ENCODE results near the gene ATP1A3.

Gene ATP1A3

GRCh38 chr19:41930926-41931592 is 63.0 kb downstream of the ATP1A3 start:
- in situ Hi-C loops (cut with MboI; ENCODE audit: low sequenced_read_pairs): no loop called here

- in situ Hi-C loops (cut with MboI; ENCODE audit: low sequenced_read_pairs): no loop called here
Measured at GRCh38 chr19:41930322-41930722, 63.7 kb downstream of the ATP1A3 start.

- in situ Hi-C loops (cut with MboI; ENCODE audit: low sequenced_read_pairs): no loop called here
Measured at GRCh38 chr19:41929536-41930071, 64.4 kb downstream of the ATP1A3 start.

GRCh38 chr19:41928754-41929535 is 65.1 kb downstream of the ATP1A3 start:
- in situ Hi-C loops (cut with MboI; ENCODE audit: low sequenced_read_pairs): no loop called here

DNA sequence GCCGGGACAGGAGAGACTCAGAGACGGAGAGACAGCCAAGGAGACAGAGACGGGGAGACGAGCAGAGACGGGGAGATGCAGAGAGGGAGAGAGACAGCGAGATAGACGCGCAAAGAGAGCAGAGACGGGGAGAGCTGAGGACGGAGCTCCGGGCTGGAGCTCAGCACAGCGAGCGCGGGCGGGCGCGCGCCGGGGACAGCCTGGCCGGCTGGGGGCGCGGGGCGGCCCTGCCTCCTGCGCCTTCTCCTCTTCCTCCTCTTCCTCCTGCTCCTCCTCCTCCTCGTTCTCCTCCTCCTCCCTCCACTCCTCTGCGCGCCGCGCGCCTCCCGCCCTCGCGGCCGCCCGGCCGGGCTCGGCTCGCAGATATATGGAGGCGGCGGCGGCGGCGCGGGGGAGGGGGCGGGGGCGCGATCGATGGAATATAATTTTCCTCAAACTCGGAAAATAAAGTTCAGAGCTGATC is 65.8 kb downstream of the ATP1A3 start, which contains the start of gene ERFL:
Gene ERFL (minus strand): TSS at position 229 of the 463 bp plus-strand sequence. CDS start 15,530 bp downstream, outside the sequence.
- in situ Hi-C loops (cut with MboI; ENCODE audit: low sequenced_read_pairs): no loop called here

DNA sequence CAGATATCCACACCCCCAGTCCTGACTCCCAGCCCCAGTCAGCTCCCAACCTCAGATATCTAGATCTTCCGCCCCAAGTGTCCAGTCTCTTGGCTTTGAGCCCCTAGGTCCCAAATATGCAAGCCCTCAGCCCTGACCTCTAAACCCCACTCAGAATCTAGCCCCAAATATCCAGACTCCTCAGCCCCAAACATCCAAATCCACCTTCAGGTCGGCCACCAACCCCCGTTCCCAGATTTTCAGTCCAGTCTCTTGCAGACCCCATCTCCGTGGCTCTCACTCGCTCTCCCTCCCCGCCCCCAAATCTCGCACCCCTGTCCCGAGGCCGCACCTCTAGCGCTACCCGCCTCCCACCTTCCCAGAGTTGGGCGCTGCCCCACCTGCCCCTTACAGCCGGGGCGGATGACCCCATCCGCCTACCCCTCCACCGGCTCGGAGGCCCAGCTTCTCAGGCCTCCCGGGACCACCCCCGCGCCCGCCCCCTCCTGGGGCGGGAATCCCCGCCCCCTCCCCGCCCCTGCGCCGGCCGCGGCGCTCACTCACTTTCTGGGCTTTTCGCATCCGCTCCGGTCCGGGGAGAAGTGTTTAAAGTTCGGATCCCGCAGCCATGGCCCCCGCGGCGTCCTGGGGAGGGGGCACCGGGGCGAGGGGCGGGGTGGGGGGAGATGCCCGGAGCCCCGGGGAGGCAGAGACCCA is 66.4 kb downstream of the ATP1A3 start:
- in situ Hi-C loops (cut with MboI; ENCODE audit: low sequenced_read_pairs): no loop called here

DNA sequence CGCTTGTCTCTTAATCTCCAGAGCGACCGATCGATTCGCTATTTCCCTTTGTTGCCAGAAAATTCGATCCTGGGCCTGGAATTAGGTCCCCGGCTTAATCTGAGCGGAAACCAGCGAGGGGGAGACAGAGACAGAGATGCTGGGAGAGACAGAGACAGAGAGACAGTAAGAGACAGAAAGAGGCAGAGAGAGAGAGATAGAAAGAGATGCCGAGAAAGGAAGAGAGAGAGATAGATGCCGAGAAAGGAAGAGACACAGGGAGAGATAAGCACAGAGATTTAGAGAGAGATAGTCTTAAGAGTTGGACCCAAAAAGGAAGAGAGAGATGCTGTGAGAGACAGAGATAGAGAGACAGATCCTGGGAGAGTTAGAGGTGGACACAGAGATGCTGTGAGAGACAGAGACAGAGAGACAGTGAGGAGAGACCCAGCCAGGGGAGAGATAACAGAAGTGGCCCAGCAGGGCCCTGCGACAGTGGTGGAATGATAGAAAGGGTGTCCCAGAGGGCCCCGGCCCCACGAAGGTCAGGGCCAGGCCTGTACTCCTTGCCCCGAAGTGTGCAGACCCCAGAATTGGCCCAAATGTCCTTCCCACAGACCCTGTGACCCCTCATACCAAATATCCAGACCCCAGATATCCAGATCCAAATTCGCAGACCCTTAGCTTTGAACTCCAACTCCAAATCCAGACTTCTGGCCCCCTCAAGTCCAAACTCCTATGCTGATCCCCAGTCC is 67.1 kb downstream of the ATP1A3 start:
- in situ Hi-C loops (cut with MboI; ENCODE audit: low sequenced_read_pairs): no loop called here

DNA sequence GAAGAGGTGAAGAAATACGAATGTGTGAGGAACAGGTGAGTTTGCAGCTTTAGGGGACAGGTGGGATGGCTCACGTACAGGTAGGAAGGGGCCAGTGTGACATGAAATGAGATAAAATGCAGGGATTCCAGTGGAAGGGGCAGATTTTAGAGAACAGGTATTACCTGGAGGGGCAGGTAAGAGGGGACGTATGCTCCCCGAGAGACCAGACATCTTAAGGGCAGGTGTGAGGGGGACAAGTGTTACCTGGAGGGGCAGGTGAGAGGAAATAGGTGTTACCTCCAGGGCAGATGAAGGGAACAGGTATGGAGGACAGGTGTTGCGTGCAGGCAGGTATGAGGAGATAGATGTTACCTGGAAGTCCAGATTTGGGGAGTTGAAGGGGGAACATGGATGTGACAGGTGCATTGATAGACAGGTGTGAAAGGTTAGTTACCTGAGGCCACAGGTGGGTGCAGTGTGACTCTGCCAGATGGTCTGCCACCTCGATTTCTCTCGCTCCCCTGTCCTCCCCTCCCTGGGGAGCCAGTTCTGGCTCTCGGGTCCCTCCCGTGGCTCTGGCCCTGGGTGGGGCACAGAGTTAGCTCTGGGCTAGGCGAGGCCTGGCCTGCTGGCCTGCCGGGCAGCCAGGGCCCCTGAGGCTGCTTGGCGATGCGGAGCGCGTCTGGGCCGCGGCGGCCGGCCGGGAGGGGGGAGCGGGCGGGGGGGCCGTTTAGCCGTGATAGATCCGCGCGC is 67.8 kb downstream of the ATP1A3 start:
- in situ Hi-C loops (cut with MboI; ENCODE audit: low sequenced_read_pairs): no loop called here

GRCh38 chr19:41925208-41926003 is 68.6 kb downstream of the ATP1A3 start:
- in situ Hi-C loops (cut with MboI; ENCODE audit: low sequenced_read_pairs): no loop called here

GRCh38 chr19:41924151-41925145 is 69.6 kb downstream of the ATP1A3 start:
- in situ Hi-C loops (cut with MboI; ENCODE audit: low sequenced_read_pairs): no loop called here

GRCh38 chr19:41923045-41923788 is 70.8 kb downstream of the ATP1A3 start:
- in situ Hi-C loops (cut with MboI; ENCODE audit: low sequenced_read_pairs): no loop called here

GRCh38 chr19:41922585-41922984 is 71.4 kb downstream of the ATP1A3 start:
- in situ Hi-C loops (cut with MboI; ENCODE audit: low sequenced_read_pairs): no loop called here

GRCh38 chr19:41921577-41922576 is 72.2 kb downstream of the ATP1A3 start:
- in situ Hi-C loops (cut with MboI; ENCODE audit: low sequenced_read_pairs): no loop called here

GRCh38 chr19:41920882-41921576 is 73.0 kb downstream of the ATP1A3 start:
- in situ Hi-C loops (cut with MboI; ENCODE audit: low sequenced_read_pairs): no loop called here

DNA sequence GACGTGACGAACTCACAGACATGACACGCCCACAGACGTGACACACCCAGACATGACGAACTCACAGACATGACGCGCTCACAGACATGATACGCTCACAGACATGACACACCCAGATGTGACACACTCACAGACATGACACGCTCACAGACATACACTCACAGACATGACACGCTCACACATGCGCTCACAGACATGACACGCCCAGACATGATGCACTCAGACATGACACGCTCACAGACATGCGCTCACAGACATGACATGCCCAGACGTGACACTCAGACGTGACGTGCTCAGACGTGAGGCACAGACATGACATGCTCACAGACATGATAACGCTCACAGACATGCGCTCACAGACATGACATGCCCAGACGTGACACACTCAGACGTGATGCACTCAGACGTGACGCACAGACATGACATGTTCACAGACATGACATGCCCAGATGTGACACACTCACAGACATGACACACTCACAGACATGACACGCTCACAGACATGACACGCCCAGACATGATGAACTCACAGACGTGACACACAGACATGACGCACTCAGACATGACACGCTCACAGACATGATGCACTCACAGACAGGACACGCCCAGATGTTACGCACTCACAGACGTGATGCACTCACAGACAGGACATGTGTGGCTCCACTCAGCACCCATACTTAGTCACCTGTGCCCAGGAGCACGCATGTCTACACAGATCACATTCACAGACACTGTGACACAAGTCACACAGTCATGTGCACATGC is 73.9 kb downstream of the ATP1A3 start:
- in situ Hi-C loops (cut with MboI; ENCODE audit: low sequenced_read_pairs): no loop called here
